ENCODE measurements around the gene ZNF697.

DNA sequence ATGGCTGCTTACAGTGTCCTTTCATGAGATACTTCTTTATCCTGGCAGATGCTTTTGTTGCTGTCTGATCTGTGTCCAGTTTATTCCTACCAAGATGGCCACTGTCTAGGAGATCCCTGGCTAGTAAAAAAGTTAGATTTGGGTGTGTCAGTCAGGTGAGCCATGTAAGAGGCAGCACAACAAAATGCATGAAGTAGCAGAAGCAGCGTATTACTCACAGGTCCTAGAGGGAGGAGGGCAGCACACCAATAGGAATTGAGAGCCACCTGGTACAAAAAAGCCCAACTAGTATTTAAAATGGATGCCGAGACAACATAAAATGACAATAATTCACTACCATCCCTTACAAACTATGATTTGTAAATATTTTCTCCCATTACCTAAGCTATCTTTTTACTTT is 22.8 kb upstream of the ZNF697 start:
- TF ChIP-seq CTCF (IDR thresholded peaks at IDR 0.05) (no peak), IRF2 (CRISPR knock-in tag; IDR thresholded peaks at IDR 0.05; ENCODE audit: borderline replicate concordance, low read depth) (no peak), KAT7 (CRISPR knock-in tag; IDR thresholded peaks at IDR 0.05; ENCODE audit: borderline replicate concordance) (no peak), RELA (CRISPR knock-in tag; IDR thresholded peaks at IDR 0.05; ENCODE audit: borderline replicate concordance) (no peak), E2F5 (CRISPR knock-in tag; IDR thresholded peaks at IDR 0.05) (no peak), MAX (CRISPR knock-in tag; IDR thresholded peaks at IDR 0.05) (no peak)
- TF ChIP-seq, protein P1, sequence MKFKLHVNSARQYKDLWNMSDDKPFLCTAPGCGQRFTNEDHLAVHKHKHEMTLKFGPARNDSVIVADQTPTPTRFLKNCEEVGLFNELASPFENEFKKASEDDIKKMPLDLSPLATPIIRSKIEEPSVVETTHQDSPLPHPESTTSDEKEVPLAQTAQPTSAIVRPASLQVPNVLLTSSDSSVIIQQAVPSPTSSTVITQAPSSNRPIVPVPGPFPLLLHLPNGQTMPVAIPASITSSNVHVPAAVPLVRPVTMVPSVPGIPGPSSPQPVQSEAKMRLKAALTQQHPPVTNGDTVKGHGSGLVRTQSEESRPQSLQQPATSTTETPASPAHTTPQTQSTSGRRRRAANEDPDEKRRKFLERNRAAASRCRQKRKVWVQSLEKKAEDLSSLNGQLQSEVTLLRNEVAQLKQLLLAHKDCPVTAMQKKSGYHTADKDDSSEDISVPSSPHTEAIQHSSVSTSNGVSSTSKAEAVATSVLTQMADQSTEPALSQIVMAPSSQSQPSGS (CRISPR knock-in tag; IDR thresholded peaks at IDR 0.05; ENCODE audit: borderline replicate concordance, low read depth): no peak
